Cardiac muscle cell (in vitro differentiated cells and primary cell): Measurements from ENCODE around the gene TMEM176A. TPM values are rescaled to one million over a fixed set of nuclear protein-coding genes. Genes with fewer than 3 reads are reported as not detected.

Experiments
- DNase-seq, 2 donors: peaks; one replicate each; pipeline versions ENCODE4 v3.0.0 to v3.0.0-alpha.2; 2010 to 2017; ENCODE audit warnings: low read depth in 1 of 2, low spot score in 1 of 2
- H3K27ac ChIP-seq: fragments of 200-600 bp; sonication (generic); 2 replicates; pipeline ENCODE4 v1.5.1; 2016
- H3K27me3 ChIP-seq: fragments of 200-600 bp; sonication (generic); 2 replicates; pipeline ENCODE4 v1.6.0; 2016; ENCODE audit warnings: control low read depth
- H3K36me3 ChIP-seq: fragments of 200-600 bp; sonication (generic); 2 replicates; pipeline ENCODE4 v1.5.1; 2016; ENCODE audit warnings: control low read depth
- H3K4me1 ChIP-seq: fragments of 200-600 bp; sonication (generic); 2 replicates; pipeline ENCODE4 v1.8.1; 2017; ENCODE audit warnings: low read depth, mild to moderate bottlenecking, mixed run types
- H3K4me3 ChIP-seq: fragments of 200-600 bp; sonication (generic); 2 replicates; pipeline ENCODE4 v1.5.1; 2016; ENCODE audit warnings: mild to moderate bottlenecking
- H3K9me3 ChIP-seq: fragments of 200-600 bp; sonication (generic); 2 replicates; pipeline ENCODE4 v1.5.1; 2017; ENCODE audit warnings: low read depth, mild to moderate bottlenecking, control low read depth
- polyA plus RNA-seq: library from polyadenylated mRNA; unstranded; fragments of >200 nt; fragmentation: Nextera tagmentation; extraction: Ambion mirVana; gene quantifications from 2 replicates; pipeline ENCODE4 v1.2.1, GENCODE V29; 2016
- total RNA-seq: library from RNA; depleted of rRNA; stranded (reverse); fragments of >200 nt; gene quantifications from 2 replicates; pipeline ENCODE4 v1.2.3, GENCODE V29; 2016
- TF ChIP-seq, protein P1 (sequence below): IDR thresholded peaks from 2 replicates; pipeline ENCODE4 v1.5.1; 2012; ENCODE audit warnings: low read depth, mild to moderate bottlenecking, low read length

The TMEM176A gene
- total and polyA plus RNA-seq, 2 experiments from 2014 or later = 18.2 to 32.1 TPM

- Histone ChIP-seq H3K27me3 (peaks cover 72% of the 10 kb centered on the region), H3K9me3 (no peaks in the 10 kb centered on the region), H3K4me1 (no peaks in the 10 kb centered on the region), H3K4me3 (peak overlapping the region; percentile 36), H3K27ac (no peak overlapping the region), H3K36me3 (no peaks in the 10 kb centered on the region)
- TF ChIP-seq, protein P1, sequence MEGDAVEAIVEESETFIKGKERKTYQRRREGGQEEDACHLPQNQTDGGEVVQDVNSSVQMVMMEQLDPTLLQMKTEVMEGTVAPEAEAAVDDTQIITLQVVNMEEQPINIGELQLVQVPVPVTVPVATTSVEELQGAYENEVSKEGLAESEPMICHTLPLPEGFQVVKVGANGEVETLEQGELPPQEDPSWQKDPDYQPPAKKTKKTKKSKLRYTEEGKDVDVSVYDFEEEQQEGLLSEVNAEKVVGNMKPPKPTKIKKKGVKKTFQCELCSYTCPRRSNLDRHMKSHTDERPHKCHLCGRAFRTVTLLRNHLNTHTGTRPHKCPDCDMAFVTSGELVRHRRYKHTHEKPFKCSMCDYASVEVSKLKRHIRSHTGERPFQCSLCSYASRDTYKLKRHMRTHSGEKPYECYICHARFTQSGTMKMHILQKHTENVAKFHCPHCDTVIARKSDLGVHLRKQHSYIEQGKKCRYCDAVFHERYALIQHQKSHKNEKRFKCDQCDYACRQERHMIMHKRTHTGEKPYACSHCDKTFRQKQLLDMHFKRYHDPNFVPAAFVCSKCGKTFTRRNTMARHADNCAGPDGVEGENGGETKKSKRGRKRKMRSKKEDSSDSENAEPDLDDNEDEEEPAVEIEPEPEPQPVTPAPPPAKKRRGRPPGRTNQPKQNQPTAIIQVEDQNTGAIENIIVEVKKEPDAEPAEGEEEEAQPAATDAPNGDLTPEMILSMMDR = no peak
- no peak for DNase-seq
Measured at GRCh38 chr7:150799156-150799555, 1.4 kb upstream of the TMEM176A start.

GRCh38 chr7:150799741-150800580, 608 bp upstream of the TMEM176A start, which contains the start of gene TMEM176B:
Gene TMEM176B, minus strand, starts transcription at chr7:150800364. Its CDS starts 3,795 bp downstream, at chr7:150796569.
- H3K27ac ChIP-seq = no peak within 1 kb of the TSS
- peak in 1 of 2 donors; percentile 40 for DNase-seq

GRCh38 chr7:150801242-150801945, 825 bp downstream of the TMEM176A start:
- Histone ChIP-seq H3K4me1 (no peaks in the 10 kb centered on the region), H3K36me3 (no peaks in the 10 kb centered on the region), H3K4me3 (peak overlapping the region; percentile 36), H3K27ac (no peak overlapping the region), H3K9me3 (no peaks in the 10 kb centered on the region), H3K27me3 (peaks cover 69% of the 10 kb centered on the region)
- TF ChIP-seq, protein P1 = no peak
- no peak for DNase-seq

More at GRCh38 chr7:150799741-150800580, 608 bp upstream of the TMEM176A start, which contains the start of gene TMEM176B:
- Histone ChIP-seq H3K36me3 (no peaks in the 10 kb centered on the region), H3K27me3 (peaks cover 72% of the 10 kb centered on the region), H3K4me3 (peak within 1 kb of the TSS; percentile 36), H3K9me3 (no peaks in the 10 kb centered on the region), H3K4me1 (no peaks in the 10 kb centered on the region)
- TF ChIP-seq, protein P1 = no peak

DNA sequence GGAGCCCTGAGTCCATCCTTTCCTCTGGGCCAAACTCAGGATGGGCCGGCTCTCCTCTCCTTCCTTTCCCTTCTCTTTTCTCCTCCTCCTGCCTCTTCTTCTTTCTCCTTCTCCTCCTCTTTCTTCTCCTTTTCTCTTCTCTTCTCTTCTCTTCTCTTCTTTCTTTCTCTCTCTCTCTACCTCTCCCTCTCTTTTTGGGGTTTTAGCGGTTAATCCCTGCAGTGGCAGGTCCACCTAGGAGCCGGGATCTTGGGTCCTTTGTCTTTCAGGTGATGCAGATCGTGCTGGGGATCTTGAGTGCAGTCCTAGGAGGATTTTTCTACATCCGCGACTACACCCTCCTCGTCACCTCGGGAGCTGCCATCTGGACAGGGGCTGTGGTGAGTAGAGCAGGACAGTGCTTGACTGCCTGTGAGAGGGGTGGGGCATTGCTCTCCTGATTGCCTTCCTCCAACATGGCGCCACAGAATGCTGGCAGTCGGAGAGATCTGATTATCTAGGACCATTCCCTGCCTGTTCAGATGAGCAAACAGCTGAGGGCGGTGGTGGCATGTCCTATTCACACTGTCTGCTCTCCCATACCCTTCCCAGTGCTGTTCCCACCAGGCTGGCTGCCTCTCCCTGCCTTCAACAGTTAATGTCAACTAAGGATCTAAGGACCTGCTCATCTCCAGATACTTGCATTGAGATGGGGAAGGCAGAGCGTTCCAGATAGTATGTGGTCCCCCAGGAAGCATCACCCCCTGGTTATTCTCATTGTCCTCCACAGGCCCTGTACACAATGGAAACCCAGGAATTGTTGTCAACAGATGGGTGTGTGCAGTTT, 1.6 kb downstream of the TMEM176A start:
- Histone ChIP-seq H3K27ac (no peak overlapping the region), H3K4me3 (no peak overlapping the region), H3K27me3 (peaks cover 65% of the 10 kb centered on the region), H3K4me1 (no peaks in the 10 kb centered on the region), H3K36me3 (no peaks in the 10 kb centered on the region), H3K9me3 (no peaks in the 10 kb centered on the region)
- TF ChIP-seq, protein P1 = no peak
- no peak for DNase-seq
